Breast epithelium (tissue), 3 donors: ENCODE data around the gene HMCN2.

Experiments used
- CTCF ChIP-seq, 3 donors: fragments of 450-650 bp; IDR thresholded peaks; one replicate each; pipeline ENCODE4 v1.5.1; 2016 to 2017; ENCODE audit warnings: antibody characterized with exemption in 3 of 3, mild to moderate bottlenecking in 3 of 3, moderate library complexity in 3 of 3
- POLR2AphosphoS5 ChIP-seq, 3 donors: sonication (generic); formaldehyde crosslinking; IDR thresholded peaks; one replicate each; pipeline ENCODE4 v1.6.1; 2017; ENCODE audit warnings: antibody characterized with exemption in 3 of 3

DNA sequence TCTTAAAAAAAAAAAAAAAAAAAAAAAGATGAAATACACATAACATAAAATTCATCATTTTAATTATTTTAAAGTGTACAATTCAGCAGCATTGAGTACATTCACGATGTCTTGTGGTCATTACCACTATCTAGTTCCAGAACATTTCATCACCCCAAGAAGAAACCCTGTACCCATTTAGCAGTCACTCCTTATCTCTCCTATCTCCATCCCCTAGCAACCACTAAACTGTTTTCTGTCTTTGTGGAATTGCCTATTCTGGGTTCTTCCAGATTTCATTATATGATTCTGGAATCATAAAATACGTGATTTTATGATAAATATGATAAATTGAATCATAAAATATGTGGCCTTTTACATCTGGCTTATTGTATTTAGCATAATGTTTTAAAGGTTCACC, 8.9 kb upstream of the HMCN2 start:
- TF ChIP-seq CTCF (IDR thresholded peaks at IDR 0.05) (no peak), POLR2AphosphoS5 (IDR thresholded peaks at IDR 0.05) (no peak)
